Astrocyte (in vitro differentiated cells and primary cell): ENCODE data around the gene GMDS. TPM values are rescaled to one million over a fixed set of nuclear protein-coding genes. Genes with fewer than 3 reads are reported as not detected.
A peak's percentile ranks its signal among the peaks of the same experiment; 100 is the strongest.

Source experiments
- DNase-seq: peaks from one replicate; pipeline ENCODE4 v3.0.0-alpha.2; 2010; ENCODE audit warnings: low read depth
- FAIRE-seq: peaks from 2 replicates; lab custom pipeline; 2011; peaks lifted over from hg19 to GRCh38; lab: Jason Lieb, UNC
- H2AFZ ChIP-seq: 2 replicates; pipeline ENCODE4 v1.6.0; 2012; ENCODE audit warnings: low read depth, low read length, inconsistent platforms
- H3K27ac ChIP-seq: 2 replicates; pipeline ENCODE4 v1.5.1; 2011; ENCODE audit warnings: low read depth, low read length, inconsistent platforms
- H3K27me3 ChIP-seq: 2 replicates; pipeline ENCODE4 v1.6.0; 2011; ENCODE audit warnings: low read length, inconsistent platforms; ENCODE audit not compliant: insufficient read depth
- H3K36me3 ChIP-seq: 2 replicates; pipeline ENCODE4 v1.5.1; 2011; ENCODE audit warnings: low read length, inconsistent platforms; ENCODE audit not compliant: insufficient read depth
- H3K4me1 ChIP-seq: 2 replicates; pipeline ENCODE4 v1.5.1; 2011; ENCODE audit warnings: low read length, inconsistent platforms; ENCODE audit not compliant: insufficient read depth
- H3K4me2 ChIP-seq: 2 replicates; pipeline ENCODE4 v1.6.0; 2012; ENCODE audit warnings: low read length, inconsistent platforms
- H3K4me3 ChIP-seq: 2 replicates; pipeline ENCODE4 v1.5.1; 2011; ENCODE audit warnings: low read depth, mild to moderate bottlenecking, low read length, inconsistent platforms; ENCODE audit not compliant: insufficient read depth
- H3K79me2 ChIP-seq: 2 replicates; pipeline ENCODE4 v1.6.0; 2012; ENCODE audit warnings: mild to moderate bottlenecking, low read length, inconsistent platforms; ENCODE audit not compliant: insufficient read depth
- H3K9ac ChIP-seq: 2 replicates; pipeline ENCODE4 v1.6.0; 2012; ENCODE audit warnings: mild to moderate bottlenecking, low read length, inconsistent platforms
- H3K9me3 ChIP-seq: 2 replicates; pipeline ENCODE4 v1.5.1; 2012; ENCODE audit warnings: low read depth, mild to moderate bottlenecking, low read length, inconsistent platforms; ENCODE audit not compliant: insufficient read depth
- H4K20me1 ChIP-seq: 2 replicates; pipeline ENCODE4 v1.6.0; 2012; ENCODE audit warnings: low read length, inconsistent platforms; ENCODE audit not compliant: insufficient read depth
- H3K27ac Mint-ChIP-seq: one replicate; pipeline ENCODE4 v1.8.0; 2021; ENCODE audit warnings: mild to moderate bottlenecking, mixed read lengths; ENCODE audit not compliant: unreplicated experiment
- H3K27me3 Mint-ChIP-seq: one replicate; pipeline ENCODE4 v1.8.0; 2021; ENCODE audit warnings: low read depth, mixed read lengths; ENCODE audit not compliant: unreplicated experiment
- H3K36me3 Mint-ChIP-seq: one replicate; pipeline ENCODE4 v1.8.0; 2021; ENCODE audit warnings: low read depth, mixed read lengths; ENCODE audit not compliant: unreplicated experiment
- H3K4me1 Mint-ChIP-seq: one replicate; pipeline ENCODE4 v1.8.0; 2021; ENCODE audit warnings: low read depth, mixed read lengths; ENCODE audit not compliant: unreplicated experiment
- H3K4me3 Mint-ChIP-seq: one replicate; pipeline ENCODE4 v1.8.0; 2021; ENCODE audit warnings: mild to moderate bottlenecking, moderate library complexity, mixed read lengths; ENCODE audit not compliant: unreplicated experiment
- H3K9me3 Mint-ChIP-seq: one replicate; pipeline ENCODE4 v1.8.0; 2021; ENCODE audit warnings: mild to moderate bottlenecking, mixed read lengths; ENCODE audit not compliant: unreplicated experiment
- EZH2 ChIP-seq: IDR thresholded peaks from 2 replicates; pipeline ENCODE4 v1.6.1; 2012; ENCODE audit warnings: mild to moderate bottlenecking, low read length, inconsistent platforms; ENCODE audit not compliant: insufficient read depth
- total RNA-seq: library from RNA; stranded (reverse); gene quantifications from 2 replicates; pipeline ENCODE4 v1.2.1, GENCODE V29; 2021
- TF ChIP-seq, protein P1 (sequence below): IDR thresholded peaks from 2 replicates; pipeline ENCODE4 v1.5.1; 2011; ENCODE audit warnings: low read depth, mild to moderate bottlenecking, inconsistent platforms, low read length, moderate library complexity; ENCODE audit not compliant: insufficient read depth

The GMDS gene
- total RNA-seq, 1 donor from 2014 or later: 9.4 TPM

DNA sequence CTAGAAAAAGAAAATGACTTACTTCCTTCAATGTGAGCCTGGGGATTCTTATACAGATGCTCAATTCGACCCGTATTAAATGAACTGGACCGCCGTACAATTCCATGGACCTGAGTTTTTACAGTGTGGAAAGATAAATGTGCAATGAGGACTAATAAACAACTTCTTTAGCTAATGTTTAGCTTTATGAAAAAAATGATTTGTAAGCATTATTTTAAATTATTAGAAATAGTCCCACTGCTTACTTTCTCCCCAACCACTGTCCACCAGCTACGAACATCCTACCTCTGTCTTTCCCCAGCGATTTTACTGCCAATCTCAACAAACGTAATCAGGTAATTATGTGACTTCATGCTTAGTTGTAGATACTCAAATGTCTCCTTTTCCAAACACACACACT is 128.0 kb downstream of the GMDS start:
- Mint-ChIP-seq H3K9me3 (no peaks in the 10 kb centered on the region), H3K4me1 (peaks cover 10% of the 10 kb centered on the region), H3K4me3 (no peak overlapping the region), H3K36me3 (no peaks in the 10 kb centered on the region), H3K27ac (no peak overlapping the region), H3K27me3 (peaks cover 2% of the 10 kb centered on the region)
- Histone ChIP-seq H3K27ac (no peak overlapping the region), H3K36me3 (no peaks in the 10 kb centered on the region), H3K9me3 (no peaks in the 10 kb centered on the region), H4K20me1 (no peaks in the 10 kb centered on the region), H3K4me2 (no peak overlapping the region), H3K79me2 (no peaks in the 10 kb centered on the region), H3K27me3 (no peaks in the 10 kb centered on the region), H3K9ac (no peak overlapping the region), H3K4me3 (no peak overlapping the region), H2AFZ (no peak overlapping the region), H3K4me1 (no peaks in the 10 kb centered on the region)
- FAIRE-seq (no peak), DNase-seq (no peak)
- no peak for TF ChIP-seq EZH2
- TF ChIP-seq, protein P1, sequence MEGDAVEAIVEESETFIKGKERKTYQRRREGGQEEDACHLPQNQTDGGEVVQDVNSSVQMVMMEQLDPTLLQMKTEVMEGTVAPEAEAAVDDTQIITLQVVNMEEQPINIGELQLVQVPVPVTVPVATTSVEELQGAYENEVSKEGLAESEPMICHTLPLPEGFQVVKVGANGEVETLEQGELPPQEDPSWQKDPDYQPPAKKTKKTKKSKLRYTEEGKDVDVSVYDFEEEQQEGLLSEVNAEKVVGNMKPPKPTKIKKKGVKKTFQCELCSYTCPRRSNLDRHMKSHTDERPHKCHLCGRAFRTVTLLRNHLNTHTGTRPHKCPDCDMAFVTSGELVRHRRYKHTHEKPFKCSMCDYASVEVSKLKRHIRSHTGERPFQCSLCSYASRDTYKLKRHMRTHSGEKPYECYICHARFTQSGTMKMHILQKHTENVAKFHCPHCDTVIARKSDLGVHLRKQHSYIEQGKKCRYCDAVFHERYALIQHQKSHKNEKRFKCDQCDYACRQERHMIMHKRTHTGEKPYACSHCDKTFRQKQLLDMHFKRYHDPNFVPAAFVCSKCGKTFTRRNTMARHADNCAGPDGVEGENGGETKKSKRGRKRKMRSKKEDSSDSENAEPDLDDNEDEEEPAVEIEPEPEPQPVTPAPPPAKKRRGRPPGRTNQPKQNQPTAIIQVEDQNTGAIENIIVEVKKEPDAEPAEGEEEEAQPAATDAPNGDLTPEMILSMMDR: no peak

DNA sequence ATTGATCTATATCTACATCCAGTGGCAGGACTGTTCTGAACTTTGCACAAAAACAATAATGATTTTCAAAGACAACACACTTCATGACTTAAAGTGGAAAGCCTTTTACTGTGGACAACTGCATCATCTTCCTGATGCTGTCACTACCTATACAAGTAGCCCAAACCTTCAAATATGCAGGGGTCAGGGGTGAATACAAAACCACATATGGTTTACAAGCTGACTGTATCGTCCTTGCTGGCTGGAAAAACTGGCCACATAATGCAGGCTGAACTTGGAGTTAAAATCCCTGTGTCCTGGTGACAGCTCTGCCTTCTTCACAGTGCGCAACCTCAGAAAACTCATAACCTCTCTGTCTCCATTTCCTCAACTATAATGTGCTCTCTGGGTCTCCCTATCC is 128.9 kb downstream of the GMDS start:
- no peaks in the 10 kb centered on the region for H3K27me3 ChIP-seq
- H3K4me2 ChIP-seq: no peak overlapping the region
- no peaks in the 10 kb centered on the region for H3K36me3 ChIP-seq
- no peaks in the 10 kb centered on the region for H4K20me1 ChIP-seq
- no peak for TF ChIP-seq EZH2
- H3K4me3 ChIP-seq: no peak overlapping the region
- no peaks in the 10 kb centered on the region for H3K79me2 ChIP-seq
- no peak overlapping the region for H3K9ac ChIP-seq
- DNase-seq: peak; percentile 15
- Mint-ChIP-seq H3K9me3 (no peaks in the 10 kb centered on the region), H3K36me3 (no peaks in the 10 kb centered on the region), H3K4me3 (no peak overlapping the region), H3K4me1 (peaks cover 11% of the 10 kb centered on the region), H3K27me3 (peaks cover 2% of the 10 kb centered on the region), H3K27ac (no peak overlapping the region)
- no peak overlapping the region for H2AFZ ChIP-seq
- H3K27ac ChIP-seq: no peak overlapping the region
- H3K4me1 ChIP-seq: no peaks in the 10 kb centered on the region
- H3K9me3 ChIP-seq: no peaks in the 10 kb centered on the region
- FAIRE-seq: no peak

DNA sequence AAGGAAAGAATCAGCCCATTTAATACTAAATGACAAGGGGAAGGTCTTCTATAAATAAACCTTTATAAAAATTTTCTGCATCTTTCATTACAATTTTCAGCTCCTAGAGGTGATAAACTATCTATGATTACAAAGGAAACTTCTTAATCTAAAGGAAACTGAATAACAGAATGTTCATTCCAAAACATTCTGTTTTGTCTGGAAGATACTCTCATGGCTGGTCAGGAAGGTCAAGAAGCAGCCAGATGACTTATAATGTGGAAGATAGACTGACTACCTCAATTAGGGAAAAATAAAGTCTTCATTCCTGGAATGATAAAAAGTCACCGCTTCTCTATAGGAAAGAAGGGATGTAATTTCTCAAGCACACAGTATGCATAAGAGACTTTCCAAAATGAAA is 131.3 kb downstream of the GMDS start:
- H3K36me3 ChIP-seq: no peaks in the 10 kb centered on the region
- H3K9ac ChIP-seq: no peak overlapping the region
- Mint-ChIP-seq H3K36me3 (no peaks in the 10 kb centered on the region), H3K27ac (no peak overlapping the region), H3K9me3 (no peaks in the 10 kb centered on the region), H3K4me1 (peaks cover 19% of the 10 kb centered on the region), H3K27me3 (peaks cover 2% of the 10 kb centered on the region), H3K4me3 (no peak overlapping the region)
- no peaks in the 10 kb centered on the region for H3K4me1 ChIP-seq
- FAIRE-seq (no peak), DNase-seq (no peak)
- H3K4me2 ChIP-seq: no peak overlapping the region
- no peak overlapping the region for H3K4me3 ChIP-seq
- H3K9me3 ChIP-seq: no peaks in the 10 kb centered on the region
- TF ChIP-seq EZH2: no peak
- TF ChIP-seq, protein P1: no peak
- no peaks in the 10 kb centered on the region for H3K27me3 ChIP-seq
- H4K20me1 ChIP-seq: no peaks in the 10 kb centered on the region
- no peak overlapping the region for H3K27ac ChIP-seq
- no peaks in the 10 kb centered on the region for H3K79me2 ChIP-seq
- H2AFZ ChIP-seq: no peak overlapping the region
